HG02970 (cell line): ENCODE data around the gene PRTG.
"Not testable (repeated sequence)": the region's sequence is repeated elsewhere in the genome, so short reads cannot be mapped to it uniquely, and the experiment has no call there.

Source experiments
- ATAC-seq: cut with Tn5 transposase; IDR thresholded peaks from one replicate; pipeline ENCODE4 v1.9.1; 2021; ENCODE audit warnings: mild to moderate bottlenecking, moderate library complexity, moderate number of reproducible peaks; ENCODE audit not compliant: unreplicated experiment, low FRiP score

PRTG gene

GRCh38 chr15:55649058-55649423, 93.9 kb downstream of the PRTG start:
- ATAC-seq: no peak

GRCh38 chr15:55638764-55639163, 104.2 kb downstream of the PRTG start:
- no peak for ATAC-seq

GRCh38 chr15:55637086-55637485, 105.9 kb downstream of the PRTG start:
- no peak for ATAC-seq

GRCh38 chr15:55633731-55634130, 109.2 kb downstream of the PRTG start:
- ATAC-seq: no peak

GRCh38 chr15:55632434-55632833, 110.5 kb downstream of the PRTG start:
- ATAC-seq: no peak

- ATAC-seq: no peak
These were observed 112.1 kb downstream of the PRTG start for GRCh38 chr15:55630858-55631257.

GRCh38 chr15:55628369-55628730, 114.6 kb downstream of the PRTG start:
- no peak for ATAC-seq

GRCh38 chr15:55627730-55628368, 115.1 kb downstream of the PRTG start:
- no peak for ATAC-seq

GRCh38 chr15:55619783-55620182, 123.2 kb downstream of the PRTG start:
- ATAC-seq: no peak

GRCh38 chr15:55618387-55618786, 124.6 kb downstream of the PRTG start:
- no peak for ATAC-seq

- ATAC-seq: no peak
These were observed 127.5 kb downstream of the PRTG start for GRCh38 chr15:55615445-55615844.

- ATAC-seq: no peak
These were observed 129.2 kb downstream of the PRTG start for GRCh38 chr15:55613727-55614126.

- no peak for ATAC-seq
These were observed 136.7 kb downstream of the PRTG start for GRCh38 chr15:55606214-55606613.

GRCh38 chr15:55601374-55601773, 141.6 kb downstream of the PRTG start:
- ATAC-seq: no peak

GRCh38 chr15:55599439-55599838, 143.5 kb downstream of the PRTG start:
- no peak for ATAC-seq

- not testable (repeated sequence) for ATAC-seq
These were observed 149.9 kb downstream of the PRTG start for GRCh38 chr15:55593019-55593418.

- ATAC-seq: no peak
These were observed 152.2 kb downstream of the PRTG start for GRCh38 chr15:55590788-55591187.

GRCh38 chr15:55589287-55589686, 153.7 kb downstream of the PRTG start:
- ATAC-seq: no peak

- ATAC-seq: no peak
These were observed 154.2 kb downstream of the PRTG start for GRCh38 chr15:55588815-55589115.

- no peak for ATAC-seq
These were observed 154.7 kb downstream of the PRTG start, which contains the start of gene PYGO1 for GRCh38 chr15:55588070-55588814. Gene PYGO1, minus strand, starts transcription at chr15:55588345. Its CDS starts 462 bp downstream, at chr15:55587883.

GRCh38 chr15:55587321-55588069, 155.5 kb downstream of the PRTG start:
- ATAC-seq: no peak

- ATAC-seq: no peak
These were observed 156.1 kb downstream of the PRTG start for GRCh38 chr15:55586808-55587207.
